Activated naive CD8-positive, alpha-beta T cell treated with anti-CD3 and anti-CD28 coated beads, Interleukin-2, amount 10 ng/mL, durations not matched to agents 7 days and 5 days (primary cell): ENCODE data around the gene TSHZ2. TPM values are rescaled to one million over a fixed set of nuclear protein-coding genes. Genes with fewer than 3 reads are reported as not detected.

Experiments used
- ATAC-seq: fragments of 150-1000 bp; cut with Tn5 transposase; one replicate; pipeline ENCODE4 v1.10.0; 2021; ENCODE audit warnings: low read depth, moderate library complexity
- POLR2A ChIA-PET: fragments of 350-600 bp; sonication (Branson Sonifier 250); formaldehyde crosslinking; loops from one replicate; lab custom pipeline; 2021; ENCODE audit warnings: antibody characterized with exemption; lab: Charles Lee
- DNase-seq: peaks from one replicate; pipeline ENCODE4 v3.0.0; 2021
- H3K27ac Mint-ChIP-seq: one replicate; pipeline ENCODE4 v1.8.0; 2022; ENCODE audit warnings: mild to moderate bottlenecking, mixed read lengths
- H3K27me3 Mint-ChIP-seq: one replicate; pipeline ENCODE4 v1.8.0; 2022; ENCODE audit warnings: mild to moderate bottlenecking, moderate library complexity, mixed read lengths
- H3K36me3 Mint-ChIP-seq: one replicate; pipeline ENCODE4 v1.8.0; 2021; ENCODE audit warnings: mild to moderate bottlenecking, mixed read lengths
- H3K4me1 Mint-ChIP-seq: one replicate; pipeline ENCODE4 v1.8.0; 2021; ENCODE audit warnings: mixed read lengths
- H3K4me3 Mint-ChIP-seq: one replicate; pipeline ENCODE4 v1.8.0; 2022; ENCODE audit warnings: mild to moderate bottlenecking, moderate library complexity, mixed read lengths
- H3K9me3 Mint-ChIP-seq: one replicate; pipeline ENCODE4 v1.8.0; 2021; ENCODE audit warnings: mixed read lengths
- total RNA-seq, 2 experiments: library from RNA; stranded (reverse); gene quantifications; one replicate each; pipeline ENCODE4 v1.2.3, GENCODE V29; 2021

The TSHZ2 gene
- total RNA-seq, 2 experiments from 2014 or later: 0.44 to 0.54 TPM

- H3K36me3 Mint-ChIP-seq: no peaks in the 10 kb centered on the region
- H3K27me3 Mint-ChIP-seq: no peaks in the 10 kb centered on the region
- H3K9me3 Mint-ChIP-seq: no peaks in the 10 kb centered on the region
- ATAC-seq: no peak
- no peak overlapping the region for H3K27ac Mint-ChIP-seq
- no peak overlapping the region for H3K4me3 Mint-ChIP-seq
- DNase-seq: no peak
- no peaks in the 10 kb centered on the region for H3K4me1 Mint-ChIP-seq
- POLR2A ChIA-PET: no interaction called here
Measured at GRCh38 chr20:53480913-53481312, 508.8 kb downstream of the TSHZ2 start.

DNA sequence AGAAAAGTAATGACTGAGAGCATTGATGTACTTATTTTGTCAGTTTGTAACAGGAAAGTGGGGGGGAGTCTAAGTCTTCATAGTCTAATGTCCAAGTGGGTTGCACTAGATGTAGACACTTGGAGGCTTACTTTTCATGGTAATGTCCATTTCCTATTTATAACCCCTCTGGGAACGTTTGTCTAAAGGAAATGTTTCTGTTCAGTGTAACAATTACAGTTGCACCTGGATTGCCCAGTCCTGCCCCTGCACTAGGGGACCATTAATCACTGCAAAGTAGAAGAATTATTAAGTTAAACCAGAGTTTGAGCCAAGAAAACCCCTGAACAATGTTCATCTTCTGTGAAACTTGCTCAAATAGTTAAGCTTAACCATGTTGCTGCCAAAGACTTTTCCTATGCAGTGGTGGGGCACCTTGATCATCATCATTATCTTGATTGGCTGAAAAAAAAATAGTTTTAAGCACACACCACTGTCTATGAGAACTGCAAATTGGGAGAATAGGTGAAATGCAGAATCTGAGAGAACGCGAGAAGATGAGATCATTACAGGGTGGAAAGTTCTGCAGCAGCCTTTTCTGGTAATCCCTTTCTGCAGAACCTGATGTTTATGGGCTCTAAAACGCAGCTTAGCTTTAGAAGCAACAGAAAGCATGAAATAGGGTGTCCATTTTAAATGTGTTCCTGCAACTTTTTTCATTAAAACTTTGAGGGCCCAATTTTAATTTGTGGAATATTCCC is 515.5 kb downstream of the TSHZ2 start:
- no peaks in the 10 kb centered on the region for H3K36me3 Mint-ChIP-seq
- no peak overlapping the region for H3K4me3 Mint-ChIP-seq
- H3K9me3 Mint-ChIP-seq: no peaks in the 10 kb centered on the region
- POLR2A ChIA-PET: no interaction called here
- no peak overlapping the region for H3K27ac Mint-ChIP-seq
- DNase-seq (no peak), ATAC-seq (no peak)
- peaks cover 2% of the 10 kb centered on the region for H3K27me3 Mint-ChIP-seq
- H3K4me1 Mint-ChIP-seq: peaks cover 4% of the 10 kb centered on the region

DNA sequence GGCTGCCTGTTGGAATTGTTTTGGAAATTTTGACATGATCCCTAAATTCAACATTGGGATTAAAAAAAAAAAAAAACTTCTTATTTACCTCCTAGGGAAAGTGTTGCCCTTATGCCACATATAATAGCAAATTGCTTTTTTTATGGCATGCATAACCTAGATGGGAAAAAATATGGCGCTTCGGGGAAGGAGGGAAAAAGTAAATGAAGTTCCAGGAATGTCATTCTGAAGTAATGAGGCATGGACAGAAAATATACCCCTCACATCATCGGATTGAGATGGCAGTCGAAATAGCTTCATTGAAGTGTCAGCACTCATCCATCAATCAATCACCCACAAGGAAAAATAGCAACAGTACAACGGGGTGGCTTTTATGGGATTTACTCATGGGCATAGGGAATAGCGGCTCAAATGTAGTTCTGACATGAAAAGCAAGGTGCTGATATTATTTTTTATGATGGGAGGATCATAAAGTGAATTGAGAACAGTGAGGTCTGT is 516.7 kb downstream of the TSHZ2 start:
- Mint-ChIP-seq H3K9me3 (no peaks in the 10 kb centered on the region), H3K4me3 (no peak overlapping the region), H3K27me3 (peaks cover 2% of the 10 kb centered on the region), H3K36me3 (no peaks in the 10 kb centered on the region), H3K27ac (no peak overlapping the region), H3K4me1 (peaks cover 4% of the 10 kb centered on the region)
- POLR2A ChIA-PET: no interaction called here
- ATAC-seq: no peak
- no peak for DNase-seq

GRCh38 chr20:53489528-53489927 is 517.4 kb downstream of the TSHZ2 start:
- H3K27ac Mint-ChIP-seq: no peak overlapping the region
- no peaks in the 10 kb centered on the region for H3K36me3 Mint-ChIP-seq
- H3K4me3 Mint-ChIP-seq: no peak overlapping the region
- POLR2A ChIA-PET: no interaction called here
- no peaks in the 10 kb centered on the region for H3K9me3 Mint-ChIP-seq
- peaks cover 4% of the 10 kb centered on the region for H3K4me1 Mint-ChIP-seq
- ATAC-seq: no peak
- DNase-seq: no peak
- H3K27me3 Mint-ChIP-seq: peaks cover 2% of the 10 kb centered on the region

- Mint-ChIP-seq H3K27me3 (peaks cover 2% of the 10 kb centered on the region), H3K9me3 (no peaks in the 10 kb centered on the region), H3K36me3 (no peaks in the 10 kb centered on the region), H3K4me1 (peaks cover 4% of the 10 kb centered on the region), H3K4me3 (no peak overlapping the region), H3K27ac (no peak overlapping the region)
- POLR2A ChIA-PET: no interaction called here
- ATAC-seq: no peak
- DNase-seq: no peak
Measured at GRCh38 chr20:53490620-53491019, 518.5 kb downstream of the TSHZ2 start.

GRCh38 chr20:53491462-53491861 is 519.3 kb downstream of the TSHZ2 start:
- H3K27me3 Mint-ChIP-seq: peaks cover 2% of the 10 kb centered on the region
- H3K4me3 Mint-ChIP-seq: no peak overlapping the region
- no peak overlapping the region for H3K27ac Mint-ChIP-seq
- DNase-seq (no peak), ATAC-seq (no peak)
- H3K9me3 Mint-ChIP-seq: no peaks in the 10 kb centered on the region
- POLR2A ChIA-PET: no interaction called here
- H3K4me1 Mint-ChIP-seq: peaks cover 4% of the 10 kb centered on the region
- no peaks in the 10 kb centered on the region for H3K36me3 Mint-ChIP-seq

DNA sequence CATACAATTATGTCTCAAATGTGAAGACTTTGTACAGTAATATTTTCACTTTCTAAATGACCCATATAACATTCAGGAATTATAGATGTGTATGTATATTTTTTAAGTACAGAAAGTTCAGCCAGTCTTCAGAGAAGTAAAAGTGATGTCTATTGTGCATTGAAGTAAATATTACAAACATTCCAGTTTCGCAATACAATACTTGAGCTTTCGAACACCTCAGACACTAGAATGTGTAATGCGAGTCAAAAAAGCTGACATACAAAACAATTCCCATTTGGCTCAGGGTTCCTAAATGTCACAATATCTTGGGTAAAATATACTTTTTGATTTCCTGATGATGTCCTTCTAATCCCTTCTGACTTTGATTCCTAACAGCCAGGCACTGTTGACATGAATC is 520.1 kb downstream of the TSHZ2 start:
- Mint-ChIP-seq H3K36me3 (no peaks in the 10 kb centered on the region), H3K27ac (no peak overlapping the region), H3K27me3 (peaks cover 2% of the 10 kb centered on the region), H3K4me1 (peaks cover 4% of the 10 kb centered on the region), H3K4me3 (no peak overlapping the region), H3K9me3 (no peaks in the 10 kb centered on the region)
- no peak for DNase-seq
- POLR2A ChIA-PET: no interaction called here
- no peak for ATAC-seq

GRCh38 chr20:53493311-53493857 is 521.2 kb downstream of the TSHZ2 start:
- H3K27ac Mint-ChIP-seq: no peak overlapping the region
- POLR2A ChIA-PET: no interaction called here
- H3K4me1 Mint-ChIP-seq: peaks cover 4% of the 10 kb centered on the region
- no peak for DNase-seq
- peaks cover 3% of the 10 kb centered on the region for H3K9me3 Mint-ChIP-seq
- peaks cover 2% of the 10 kb centered on the region for H3K27me3 Mint-ChIP-seq
- H3K36me3 Mint-ChIP-seq: no peaks in the 10 kb centered on the region
- ATAC-seq: no peak
- H3K4me3 Mint-ChIP-seq: no peak overlapping the region

- H3K4me1 Mint-ChIP-seq: peaks cover 4% of the 10 kb centered on the region
- peaks cover 3% of the 10 kb centered on the region for H3K9me3 Mint-ChIP-seq
- ATAC-seq (no peak), DNase-seq (no peak)
- POLR2A ChIA-PET: no interaction called here
- H3K36me3 Mint-ChIP-seq: no peaks in the 10 kb centered on the region
- H3K27me3 Mint-ChIP-seq: peaks cover 2% of the 10 kb centered on the region
- H3K4me3 Mint-ChIP-seq: no peak overlapping the region
- H3K27ac Mint-ChIP-seq: no peak overlapping the region
Measured at GRCh38 chr20:53494753-53495152, 522.6 kb downstream of the TSHZ2 start.

- H3K27ac Mint-ChIP-seq: no peak overlapping the region
- POLR2A ChIA-PET: no interaction called here
Measured at GRCh38 chr20:53495398-53496092, 523.4 kb downstream of the TSHZ2 start.

GRCh38 chr20:53497246-53497645 is 525.1 kb downstream of the TSHZ2 start:
- DNase-seq (no peak), ATAC-seq (no peak)
- Mint-ChIP-seq H3K9me3 (peaks cover 3% of the 10 kb centered on the region), H3K4me1 (no peaks in the 10 kb centered on the region), H3K36me3 (no peaks in the 10 kb centered on the region), H3K27me3 (no peaks in the 10 kb centered on the region), H3K4me3 (no peak overlapping the region), H3K27ac (no peak overlapping the region)
- POLR2A ChIA-PET: no interaction called here

More at GRCh38 chr20:53495398-53496092, 523.4 kb downstream of the TSHZ2 start:
- Mint-ChIP-seq H3K9me3 (peaks cover 3% of the 10 kb centered on the region), H3K27me3 (peaks cover 2% of the 10 kb centered on the region), H3K36me3 (no peaks in the 10 kb centered on the region), H3K4me1 (peaks cover 4% of the 10 kb centered on the region), H3K4me3 (no peak overlapping the region)
- DNase-seq (no peak), ATAC-seq (no peak)

- Mint-ChIP-seq H3K4me1 (no peaks in the 10 kb centered on the region), H3K27me3 (no peaks in the 10 kb centered on the region), H3K9me3 (peaks cover 5% of the 10 kb centered on the region), H3K36me3 (no peaks in the 10 kb centered on the region), H3K27ac (no peak overlapping the region), H3K4me3 (no peak overlapping the region)
- POLR2A ChIA-PET: no interaction called here
- DNase-seq: no peak
- ATAC-seq: no peak
Measured at GRCh38 chr20:53498341-53498740, 526.2 kb downstream of the TSHZ2 start.

GRCh38 chr20:53500651-53501050 is 528.5 kb downstream of the TSHZ2 start:
- POLR2A ChIA-PET: no interaction called here
- DNase-seq (no peak), ATAC-seq (no peak)
- no peak overlapping the region for H3K27ac Mint-ChIP-seq
- H3K4me3 Mint-ChIP-seq: no peak overlapping the region
- no peaks in the 10 kb centered on the region for H3K36me3 Mint-ChIP-seq
- peaks cover 2% of the 10 kb centered on the region for H3K27me3 Mint-ChIP-seq
- H3K9me3 Mint-ChIP-seq: peaks cover 5% of the 10 kb centered on the region
- H3K4me1 Mint-ChIP-seq: no peaks in the 10 kb centered on the region

DNA sequence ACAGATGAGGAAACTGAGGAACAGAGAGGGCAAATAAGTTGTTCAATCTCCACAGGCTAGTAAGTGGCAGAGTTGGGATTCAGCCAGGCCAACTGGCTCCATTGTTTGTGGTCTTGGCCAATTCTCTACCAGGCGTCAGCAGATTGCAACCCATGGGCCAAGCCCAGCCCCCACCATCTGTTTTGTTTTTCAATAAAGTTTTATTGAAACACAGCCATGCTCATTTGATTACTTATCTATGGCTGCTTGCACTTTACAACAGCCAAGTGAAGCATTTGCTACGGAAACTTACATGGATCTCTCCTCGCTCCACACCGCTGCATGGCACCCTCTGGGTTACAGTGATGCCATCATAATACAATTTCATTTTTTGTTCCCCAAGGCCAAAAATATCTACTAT is 530.7 kb downstream of the TSHZ2 start:
- Mint-ChIP-seq H3K4me3 (no peak overlapping the region), H3K9me3 (peaks cover 5% of the 10 kb centered on the region), H3K27me3 (peaks cover 2% of the 10 kb centered on the region), H3K27ac (no peak overlapping the region), H3K4me1 (no peaks in the 10 kb centered on the region), H3K36me3 (no peaks in the 10 kb centered on the region)
- ATAC-seq (no peak), DNase-seq (no peak)
- POLR2A ChIA-PET: no interaction called here
